Muscle layer of duodenum (tissue), 2 donors: ENCODE results near the gene PEX5.
"Not testable (repeated sequence)": the region's sequence is repeated elsewhere in the genome, so short reads cannot be mapped to it uniquely, and the experiment has no call there.

ENCODE experiments used
- H3K27ac ChIP-seq: one replicate; pipeline ENCODE4 v1.7.0; 2013; ENCODE audit warnings: mild to moderate bottlenecking, low read length
- H3K27me3 ChIP-seq: one replicate; pipeline ENCODE4 v1.7.0; 2013; ENCODE audit warnings: low read depth, mild to moderate bottlenecking, control low read depth, low read length
- H3K36me3 ChIP-seq, 2 donors: one replicate each; pipeline ENCODE4 v1.7.0; 2013; ENCODE audit warnings: low read length in 2 of 2, control low read depth in 1 of 2, mild to moderate bottlenecking in 1 of 2; ENCODE audit not compliant: insufficient read depth in 2 of 2, control insufficient read depth in 1 of 2
- H3K4me1 ChIP-seq, 2 donors: one replicate each; pipeline ENCODE4 v1.7.0; 2013; ENCODE audit warnings: low read length in 2 of 2, mild to moderate bottlenecking in 2 of 2, control low read depth in 1 of 2, moderate library complexity in 1 of 2; ENCODE audit not compliant: insufficient read depth in 2 of 2, control insufficient read depth in 1 of 2
- H3K4me3 ChIP-seq, 2 donors: one replicate each; pipeline ENCODE4 v1.7.0; 2013; ENCODE audit warnings: low read length in 2 of 2, low read depth in 1 of 2, mild to moderate bottlenecking in 1 of 2
- H3K9me3 ChIP-seq, 2 donors: one replicate each; pipeline ENCODE4 v1.7.0; 2013; ENCODE audit warnings: low read length in 2 of 2, control low read depth in 1 of 2, mild to moderate bottlenecking in 1 of 2; ENCODE audit not compliant: control insufficient read depth in 1 of 2
- donor health status: healthy.

Gene PEX5

GRCh38 chr12:7193674-7194073 lies 4.2 kb downstream of the PEX5 start:
- Histone ChIP-seq H3K27ac (no peak overlapping the region), H3K36me3 (peaks cover 11 to 22% of the 10 kb centered on the region in 2 donors), H3K27me3 (no peaks in the 10 kb centered on the region), H3K4me1 (peaks cover 5 to 12% of the 10 kb centered on the region in 2 donors), H3K4me3 (no peak overlapping the region), H3K9me3 (no peaks in the 10 kb centered on the region)

- Histone ChIP-seq H3K9me3 (no peaks in the 10 kb centered on the region), H3K4me3 (no peak overlapping the region), H3K27me3 (no peaks in the 10 kb centered on the region), H3K4me1 (no peaks in the 10 kb centered on the region), H3K36me3 (peaks cover 15 to 35% of the 10 kb centered on the region in 2 donors), H3K27ac (no peak overlapping the region)
Observed at GRCh38 chr12:7197841-7198240, 8.4 kb downstream of the PEX5 start.

- Histone ChIP-seq H3K4me1 (no peaks in the 10 kb centered on the region), H3K36me3 (peaks cover 42 to 57% of the 10 kb centered on the region in 2 donors), H3K27me3 (no peaks in the 10 kb centered on the region)
Observed at GRCh38 chr12:7203109-7203508, 13.6 kb downstream of the PEX5 start.

GRCh38 chr12:7205091-7205490 lies 15.6 kb downstream of the PEX5 start:
- Histone ChIP-seq H3K27ac (no peak overlapping the region), H3K9me3 (no peaks in the 10 kb centered on the region), H3K4me3 (no peak overlapping the region), H3K4me1 (no peaks in the 10 kb centered on the region), H3K36me3 (peaks cover 58 to 73% of the 10 kb centered on the region in 2 donors), H3K27me3 (no peaks in the 10 kb centered on the region)

More at GRCh38 chr12:7203109-7203508, 13.6 kb downstream of the PEX5 start:
- Histone ChIP-seq H3K9me3 (no peaks in the 10 kb centered on the region), H3K27ac (no peak overlapping the region), H3K4me3 (no peak overlapping the region)

GRCh38 chr12:7206691-7207090 lies 17.2 kb downstream of the PEX5 start:
- Histone ChIP-seq H3K27me3 (no peaks in the 10 kb centered on the region), H3K36me3 (peaks cover 65 to 80% of the 10 kb centered on the region in 2 donors), H3K4me3 (no peak overlapping the region), H3K27ac (no peak overlapping the region), H3K4me1 (no peaks in the 10 kb centered on the region), H3K9me3 (peaks cover 0 to 9% of the 10 kb centered on the region in 2 donors)

GRCh38 chr12:7207866-7208625 lies 18.6 kb downstream of the PEX5 start:
- no peak overlapping the region for H3K27ac ChIP-seq
- no peaks in the 10 kb centered on the region for H3K27me3 ChIP-seq
- H3K4me3 ChIP-seq: no peak overlapping the region
- H3K9me3 ChIP-seq: peaks cover 0 to 13% of the 10 kb centered on the region in 2 donors
- H3K4me1 ChIP-seq: no peaks in the 10 kb centered on the region
- H3K36me3 ChIP-seq: peaks cover 59 to 78% of the 10 kb centered on the region in 2 donors

GRCh38 chr12:7209958-7210357 lies 20.5 kb downstream of the PEX5 start:
- Histone ChIP-seq H3K9me3 (peaks cover 0 to 13% of the 10 kb centered on the region in 2 donors), H3K4me3 (no peak overlapping the region), H3K27me3 (no peaks in the 10 kb centered on the region), H3K4me1 (no peaks in the 10 kb centered on the region), H3K36me3 (peaks cover 47 to 71% of the 10 kb centered on the region in 2 donors), H3K27ac (no peak overlapping the region)

GRCh38 chr12:7210642-7211151 lies 21.2 kb downstream of the PEX5 start:
- H3K27ac ChIP-seq: no peak overlapping the region
- H3K4me3 ChIP-seq: no peak overlapping the region
- no peaks in the 10 kb centered on the region for H3K4me1 ChIP-seq
- peaks cover 0 to 13% of the 10 kb centered on the region in 2 donors for H3K9me3 ChIP-seq
- H3K36me3 ChIP-seq: peaks cover 47 to 66% of the 10 kb centered on the region in 2 donors
- no peaks in the 10 kb centered on the region for H3K27me3 ChIP-seq

GRCh38 chr12:7212678-7213077 lies 23.2 kb downstream of the PEX5 start:
- no peak overlapping the region for H3K27ac ChIP-seq
- peaks cover 35 to 51% of the 10 kb centered on the region in 2 donors for H3K36me3 ChIP-seq
- no peaks in the 10 kb centered on the region for H3K27me3 ChIP-seq
- peaks cover 0 to 13% of the 10 kb centered on the region in 2 donors for H3K9me3 ChIP-seq
- no peak overlapping the region for H3K4me3 ChIP-seq
- H3K4me1 ChIP-seq: no peaks in the 10 kb centered on the region

- H3K27ac ChIP-seq, H3K4me1 ChIP-seq, H3K4me3 ChIP-seq, H3K27me3 ChIP-seq: not testable (repeated sequence)
- Histone ChIP-seq H3K9me3 (peaks cover 0 to 13% of the 10 kb centered on the region in 2 donors), H3K36me3 (peaks cover 24 to 41% of the 10 kb centered on the region in 2 donors)
Observed at GRCh38 chr12:7213745-7214144, 24.3 kb downstream of the PEX5 start.

- Histone ChIP-seq H3K4me3 (no peak overlapping the region), H3K9me3 (peaks cover 0 to 3% of the 10 kb centered on the region in 2 donors), H3K4me1 (no peaks in the 10 kb centered on the region), H3K27me3 (no peaks in the 10 kb centered on the region), H3K27ac (no peak overlapping the region), H3K36me3 (peaks cover 0 to 3% of the 10 kb centered on the region in 2 donors)
Observed at GRCh38 chr12:7217475-7218069, 28.1 kb downstream of the PEX5 start.
